PC-3 (cell line): ENCODE measurements around the gene GPD1L.

Source experiments
- EZH2 ChIP-seq: fragments of 300-600 bp; sonication (generic); IDR thresholded peaks from one replicate; pipeline ENCODE4 v1.6.1; 2017; ENCODE audit warnings: antibody characterized with exemption, mild to moderate bottlenecking, low read length; ENCODE audit not compliant: unreplicated experiment
- TF ChIP-seq, protein P1 (sequence below): fragments of 300-600 bp; sonication (generic); conservative IDR thresholded peaks from 2 replicates; pipeline ENCODE4 v1.5.1; 2017; ENCODE audit warnings: antibody characterized with exemption, low read depth, mild to moderate bottlenecking, low read length

DNA sequence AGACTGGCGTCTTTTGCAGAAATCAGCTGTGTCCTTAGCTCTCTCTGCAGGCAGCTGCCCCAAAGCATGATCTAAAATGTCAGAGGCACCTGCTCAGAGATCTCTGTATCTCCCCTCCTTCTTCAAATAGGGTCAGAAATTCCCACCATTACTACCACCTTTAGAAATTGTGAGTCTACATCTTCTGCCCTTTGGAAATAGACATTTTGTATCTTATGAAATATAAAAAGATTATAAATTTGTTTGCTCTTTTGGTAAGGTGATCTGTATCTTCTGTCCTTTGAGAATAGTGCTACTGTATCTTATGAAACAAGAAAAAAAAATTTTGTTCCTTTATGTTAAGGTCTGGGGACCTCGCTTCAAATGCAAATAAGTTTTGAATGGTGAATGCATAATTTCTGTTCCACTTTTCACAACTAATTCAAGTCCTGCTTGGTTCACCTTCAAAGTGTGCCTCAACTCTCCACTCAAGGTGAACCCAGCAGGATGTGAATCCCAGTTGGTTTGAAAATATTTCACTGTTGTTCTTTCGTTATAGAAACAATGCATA is 28.3 kb upstream of the GPD1L start:
- TF ChIP-seq, protein P1, sequence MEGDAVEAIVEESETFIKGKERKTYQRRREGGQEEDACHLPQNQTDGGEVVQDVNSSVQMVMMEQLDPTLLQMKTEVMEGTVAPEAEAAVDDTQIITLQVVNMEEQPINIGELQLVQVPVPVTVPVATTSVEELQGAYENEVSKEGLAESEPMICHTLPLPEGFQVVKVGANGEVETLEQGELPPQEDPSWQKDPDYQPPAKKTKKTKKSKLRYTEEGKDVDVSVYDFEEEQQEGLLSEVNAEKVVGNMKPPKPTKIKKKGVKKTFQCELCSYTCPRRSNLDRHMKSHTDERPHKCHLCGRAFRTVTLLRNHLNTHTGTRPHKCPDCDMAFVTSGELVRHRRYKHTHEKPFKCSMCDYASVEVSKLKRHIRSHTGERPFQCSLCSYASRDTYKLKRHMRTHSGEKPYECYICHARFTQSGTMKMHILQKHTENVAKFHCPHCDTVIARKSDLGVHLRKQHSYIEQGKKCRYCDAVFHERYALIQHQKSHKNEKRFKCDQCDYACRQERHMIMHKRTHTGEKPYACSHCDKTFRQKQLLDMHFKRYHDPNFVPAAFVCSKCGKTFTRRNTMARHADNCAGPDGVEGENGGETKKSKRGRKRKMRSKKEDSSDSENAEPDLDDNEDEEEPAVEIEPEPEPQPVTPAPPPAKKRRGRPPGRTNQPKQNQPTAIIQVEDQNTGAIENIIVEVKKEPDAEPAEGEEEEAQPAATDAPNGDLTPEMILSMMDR, result no peak
- TF ChIP-seq EZH2, result no peak
